Mesothelial cell of epicardium (in vitro differentiated cells): ENCODE data around the gene CDKN1A. TPM values are rescaled to one million over a fixed set of nuclear protein-coding genes. Genes with fewer than 3 reads are reported as not detected.

ENCODE experiments used
- DNase-seq, 2 experiments: peaks; one replicate each; pipeline ENCODE4 v3.0.0; 2021; ENCODE audit warnings: low spot score in 2 of 2; ENCODE audit not compliant: unreplicated experiment in 2 of 2
- H3K27ac Mint-ChIP-seq: 2 replicates; pipeline ENCODE4 v1.8.0; 2021; ENCODE audit warnings: mixed read lengths
- H3K27me3 Mint-ChIP-seq: 2 replicates; pipeline ENCODE4 v1.8.0; 2021; ENCODE audit warnings: low read depth, mixed read lengths
- H3K36me3 Mint-ChIP-seq: 2 replicates; pipeline ENCODE4 v1.8.0; 2021; ENCODE audit warnings: mixed read lengths
- H3K4me1 Mint-ChIP-seq: 2 replicates; pipeline ENCODE4 v1.8.0; 2021; ENCODE audit warnings: mixed read lengths
- H3K4me3 Mint-ChIP-seq: 2 replicates; pipeline ENCODE4 v1.8.0; 2021; ENCODE audit warnings: mild to moderate bottlenecking, moderate library complexity, mixed read lengths
- H3K9me3 Mint-ChIP-seq: 2 replicates; pipeline ENCODE4 v1.8.0; 2021; ENCODE audit warnings: mixed read lengths
- total RNA-seq: library from RNA; stranded (reverse); gene quantifications from 3 replicates; pipeline ENCODE4 v1.2.1, GENCODE V29; 2021
- TF ChIP-seq, protein P1 (sequence below): fragments of 200-600 bp; sonication (generic); IDR thresholded peaks from one replicate; pipeline ENCODE4 v1.5.0; 2021; ENCODE audit warnings: antibody characterized with exemption; ENCODE audit not compliant: unreplicated experiment

CDKN1A gene
- total RNA-seq, 1 donor from 2014 or later: 57.1 TPM

DNA sequence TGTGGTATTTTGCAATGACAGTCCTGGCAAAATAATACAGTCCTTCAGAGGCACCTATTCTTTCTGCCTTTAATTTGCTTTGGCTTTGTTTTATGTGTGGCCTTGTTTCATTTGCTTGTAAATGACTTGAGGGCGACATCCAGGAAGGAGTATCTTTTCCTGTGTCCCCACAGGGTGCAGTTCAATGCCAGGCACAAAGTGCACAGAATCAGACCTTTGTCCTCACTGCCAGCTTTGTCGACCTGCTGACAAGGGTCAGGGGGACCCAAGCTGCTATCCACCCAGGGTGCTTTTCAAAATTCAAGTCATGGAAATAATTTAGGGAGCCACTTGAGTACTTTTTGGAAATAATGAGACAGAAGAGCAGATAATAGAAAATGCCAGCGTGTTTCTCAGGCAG lies 37.0 kb upstream of the CDKN1A start:
- Mint-ChIP-seq H3K27me3 (peaks cover 4% of the 10 kb centered on the region), H3K27ac (no peak overlapping the region)

DNA sequence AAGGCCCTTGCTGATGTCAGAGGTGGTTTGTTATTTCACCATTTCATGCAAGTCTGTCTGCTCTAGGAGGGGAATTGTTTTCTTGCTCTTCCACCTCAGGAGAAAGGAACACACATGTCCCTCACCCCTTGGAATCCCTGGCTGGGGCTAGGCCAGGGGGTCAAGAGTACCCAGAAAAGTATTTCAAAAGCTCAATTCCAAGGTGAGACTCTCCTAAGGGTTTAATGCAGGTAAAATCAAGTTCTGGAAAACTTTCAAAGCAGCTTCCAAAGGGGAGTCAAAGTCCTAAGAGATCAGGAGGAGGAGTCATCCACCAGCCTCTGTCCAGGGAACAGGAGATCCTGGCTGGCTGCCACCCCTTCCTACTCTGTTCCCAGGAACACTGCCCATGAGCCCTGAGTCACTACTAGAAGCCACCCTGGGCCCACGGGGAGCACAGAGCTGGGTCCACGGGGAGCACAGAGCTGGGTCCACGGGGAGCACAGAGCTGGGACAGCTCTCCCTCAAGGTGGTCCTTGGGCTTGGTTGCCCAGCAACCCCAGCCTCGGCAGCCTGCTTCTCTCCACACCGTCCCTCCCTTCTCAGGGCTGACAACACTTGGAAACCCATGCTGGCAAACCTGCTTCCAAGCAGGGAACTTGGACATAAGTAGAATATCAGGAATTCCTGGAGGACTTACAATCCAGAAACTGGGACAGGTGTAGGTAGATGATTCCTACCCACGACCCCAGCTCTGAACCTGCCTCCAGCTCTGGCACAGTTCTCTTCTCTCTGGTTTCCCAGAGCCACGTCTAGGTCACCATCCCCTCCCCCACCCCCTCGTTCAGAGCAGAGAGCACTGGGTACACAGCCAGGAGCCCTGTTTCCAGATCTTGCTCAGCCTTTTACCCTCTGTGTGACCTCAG lies 35.3 kb upstream of the CDKN1A start:
- no peaks in the 10 kb centered on the region for H3K9me3 Mint-ChIP-seq
- no peaks in the 10 kb centered on the region for H3K36me3 Mint-ChIP-seq
- no peak overlapping the region for H3K4me3 Mint-ChIP-seq
- TF ChIP-seq, protein P1, sequence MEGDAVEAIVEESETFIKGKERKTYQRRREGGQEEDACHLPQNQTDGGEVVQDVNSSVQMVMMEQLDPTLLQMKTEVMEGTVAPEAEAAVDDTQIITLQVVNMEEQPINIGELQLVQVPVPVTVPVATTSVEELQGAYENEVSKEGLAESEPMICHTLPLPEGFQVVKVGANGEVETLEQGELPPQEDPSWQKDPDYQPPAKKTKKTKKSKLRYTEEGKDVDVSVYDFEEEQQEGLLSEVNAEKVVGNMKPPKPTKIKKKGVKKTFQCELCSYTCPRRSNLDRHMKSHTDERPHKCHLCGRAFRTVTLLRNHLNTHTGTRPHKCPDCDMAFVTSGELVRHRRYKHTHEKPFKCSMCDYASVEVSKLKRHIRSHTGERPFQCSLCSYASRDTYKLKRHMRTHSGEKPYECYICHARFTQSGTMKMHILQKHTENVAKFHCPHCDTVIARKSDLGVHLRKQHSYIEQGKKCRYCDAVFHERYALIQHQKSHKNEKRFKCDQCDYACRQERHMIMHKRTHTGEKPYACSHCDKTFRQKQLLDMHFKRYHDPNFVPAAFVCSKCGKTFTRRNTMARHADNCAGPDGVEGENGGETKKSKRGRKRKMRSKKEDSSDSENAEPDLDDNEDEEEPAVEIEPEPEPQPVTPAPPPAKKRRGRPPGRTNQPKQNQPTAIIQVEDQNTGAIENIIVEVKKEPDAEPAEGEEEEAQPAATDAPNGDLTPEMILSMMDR: no peak
- no peak overlapping the region for H3K27ac Mint-ChIP-seq
- H3K27me3 Mint-ChIP-seq: peaks cover 8% of the 10 kb centered on the region
- peaks cover 5% of the 10 kb centered on the region for H3K4me1 Mint-ChIP-seq
- no peak for DNase-seq

More for the DNA sequence above, 37.0 kb upstream of the CDKN1A start:
- Mint-ChIP-seq H3K4me1 (peaks cover 19% of the 10 kb centered on the region), H3K4me3 (no peak overlapping the region), H3K9me3 (no peaks in the 10 kb centered on the region), H3K36me3 (no peaks in the 10 kb centered on the region)
- TF ChIP-seq, protein P1: no peak
- DNase-seq: no peak

DNA sequence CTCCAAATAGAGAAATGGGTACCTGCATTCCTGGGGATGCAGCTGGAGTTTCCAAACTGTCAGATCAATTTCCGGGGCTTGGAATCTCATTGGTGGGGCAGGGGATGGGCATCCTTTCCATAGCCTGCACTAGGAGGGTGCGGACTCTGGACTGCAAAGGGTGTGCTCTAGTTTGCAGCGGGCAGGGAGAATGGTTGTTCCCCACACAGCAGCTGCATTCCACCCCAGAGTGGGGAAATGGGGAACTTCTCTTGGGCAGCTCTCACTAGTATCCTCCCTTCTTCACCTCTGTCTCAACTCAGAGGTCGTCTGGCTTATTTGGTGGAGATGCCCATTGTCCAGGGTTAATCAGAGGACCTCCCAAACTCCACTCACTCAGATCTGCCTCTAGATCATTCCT lies 34.5 kb upstream of the CDKN1A start:
- Mint-ChIP-seq H3K9me3 (no peaks in the 10 kb centered on the region), H3K4me1 (peaks cover 5% of the 10 kb centered on the region), H3K27me3 (peaks cover 10% of the 10 kb centered on the region), H3K4me3 (no peak overlapping the region), H3K36me3 (no peaks in the 10 kb centered on the region), H3K27ac (no peak overlapping the region)
- DNase-seq: no peak
- TF ChIP-seq, protein P1: no peak

DNA sequence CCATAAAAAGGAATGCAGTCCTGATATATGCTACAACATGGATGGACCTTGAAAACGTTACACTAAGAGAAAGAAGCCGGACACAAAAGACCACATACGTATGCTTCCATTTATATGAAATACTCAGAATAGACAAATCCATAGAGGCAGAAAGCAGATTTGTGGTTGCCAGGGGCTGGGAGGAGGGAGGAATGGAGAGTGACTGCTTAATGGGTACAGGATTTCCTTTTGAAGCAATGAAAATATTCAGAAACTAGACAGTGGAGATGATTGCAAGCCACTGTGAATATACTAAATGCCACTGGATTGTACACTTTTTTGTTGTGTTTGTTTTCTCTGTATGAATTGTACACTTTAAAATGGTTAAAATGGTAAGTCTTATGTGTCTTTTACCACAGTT lies 29.4 kb upstream of the CDKN1A start:
- TF ChIP-seq, protein P1: no peak
- H3K9me3 Mint-ChIP-seq: no peaks in the 10 kb centered on the region
- DNase-seq: no peak
- H3K4me1 Mint-ChIP-seq: peaks cover 11% of the 10 kb centered on the region
- H3K36me3 Mint-ChIP-seq: no peaks in the 10 kb centered on the region
- no peak overlapping the region for H3K27ac Mint-ChIP-seq
- H3K27me3 Mint-ChIP-seq: peaks cover 36% of the 10 kb centered on the region
- H3K4me3 Mint-ChIP-seq: no peak overlapping the region

DNA sequence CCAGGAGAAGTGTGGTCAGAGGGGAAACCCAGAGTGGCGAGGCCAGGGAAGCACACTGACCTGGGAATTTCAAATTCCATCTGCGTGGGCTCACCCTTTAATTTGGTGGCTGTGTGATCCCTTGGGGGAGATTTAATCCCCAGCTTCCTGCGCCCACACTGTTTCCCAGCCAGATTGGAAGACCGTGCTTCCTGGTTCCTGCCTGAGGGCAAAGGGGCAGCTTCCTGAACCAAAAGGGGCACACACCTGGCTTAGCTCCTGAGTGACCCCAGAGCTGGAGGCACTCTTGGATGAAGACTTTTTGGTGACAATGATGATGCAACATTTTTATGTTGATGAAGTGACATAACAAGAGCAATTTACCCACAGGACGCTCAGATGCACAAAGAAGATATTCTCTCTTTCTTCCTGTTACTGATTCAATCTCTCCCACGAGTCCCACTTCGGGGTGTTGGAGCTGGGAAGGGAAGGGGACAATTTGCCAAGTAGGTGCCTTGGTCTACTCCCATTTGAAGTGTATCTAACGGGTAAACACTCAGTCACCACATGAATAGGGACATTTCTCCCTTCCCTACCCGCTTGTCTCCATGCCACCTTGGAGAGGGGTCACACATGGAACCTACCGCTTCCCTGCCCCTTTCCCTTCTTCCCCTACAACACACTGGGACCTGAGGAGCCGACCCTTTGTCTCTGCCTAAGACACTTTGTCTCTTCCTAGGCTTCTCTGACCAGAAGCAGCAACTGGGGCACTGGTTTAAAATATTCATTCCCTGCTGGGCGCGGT lies 28.6 kb upstream of the CDKN1A start:
- H3K27ac Mint-ChIP-seq: no peak overlapping the region
- no peaks in the 10 kb centered on the region for H3K36me3 Mint-ChIP-seq
- TF ChIP-seq, protein P1: no peak
- no peaks in the 10 kb centered on the region for H3K9me3 Mint-ChIP-seq
- DNase-seq: no peak
- no peak overlapping the region for H3K4me3 Mint-ChIP-seq
- peaks cover 35% of the 10 kb centered on the region for H3K27me3 Mint-ChIP-seq
- H3K4me1 Mint-ChIP-seq: peaks cover 11% of the 10 kb centered on the region
